Measurements from ENCODE around the gene RNF39. TPM values are rescaled to one million over a fixed set of nuclear protein-coding genes. Genes with fewer than 3 reads are reported as not detected.

Gene RNF39
- polyA plus RNA-seq, 1 donor from 2014 or later, result not detected

- TF ChIP-seq CTCF (IDR thresholded peaks at IDR 0.05; ENCODE audit: poor library complexity, severe bottlenecking) (no peak), POLR2AphosphoS5 (IDR thresholded peaks at IDR 0.05) (no peak), TAF1 (IDR thresholded peaks at IDR 0.05; ENCODE audit: low read depth) (no peak), RAD21 (conservative IDR thresholded peaks at IDR 0.05) (no peak), MXI1 (conservative IDR thresholded peaks at IDR 0.05; ENCODE audit: poor library complexity, severe bottlenecking) (no peak), SMC3 (conservative IDR thresholded peaks at IDR 0.05; ENCODE audit: poor library complexity) (no peak), EP300 (conservative IDR thresholded peaks at IDR 0.05; ENCODE audit: poor library complexity, severe bottlenecking) (no peak), EZH2 (IDR thresholded peaks at IDR 0.05; ENCODE audit: borderline replicate concordance, insufficient read depth, low read length, poor library complexity, severe bottlenecking) (no peak), REST (IDR thresholded peaks at IDR 0.05; ENCODE audit: borderline replicate concordance) (no peak)
- H3K79me2 ChIP-seq (replicated peaks; ENCODE audit: insufficient read depth, low read length), result no peaks in the 10 kb centered on the region
- no peaks in the 10 kb centered on the region for H3F3A ChIP-seq (ENCODE audit: insufficient read depth, low read length, poor library complexity, severe bottlenecking)
- no peak overlapping the region for H2AFZ ChIP-seq (ENCODE audit: low read depth, low read length)
- H3K4me3 ChIP-seq (ENCODE audit: low read length), result no peak overlapping the region
- no peak overlapping the region for H3K9ac ChIP-seq (ENCODE audit: low read length)
- no peaks in the 10 kb centered on the region for H3K27me3 ChIP-seq (ENCODE audit: insufficient read depth, low read depth, low read length)
- H3K9me3 ChIP-seq (ENCODE audit: low read length), result no peaks in the 10 kb centered on the region
- H3K9me2 ChIP-seq (ENCODE audit: insufficient read depth, low read length), result no peaks in the 10 kb centered on the region
- H3K36me3 ChIP-seq (ENCODE audit: insufficient read depth, low read length), result no peaks in the 10 kb centered on the region
- no peak overlapping the region for H3K4me2 ChIP-seq (ENCODE audit: low read length)
- H3K27ac ChIP-seq (ENCODE audit: low read length), result no peak overlapping the region
- H4K20me1 ChIP-seq (ENCODE audit: insufficient read depth), result no peaks in the 10 kb centered on the region
These were observed 30.9 kb downstream of the RNF39 start for GRCh38 chr6:30044630-30045029.

DNA sequence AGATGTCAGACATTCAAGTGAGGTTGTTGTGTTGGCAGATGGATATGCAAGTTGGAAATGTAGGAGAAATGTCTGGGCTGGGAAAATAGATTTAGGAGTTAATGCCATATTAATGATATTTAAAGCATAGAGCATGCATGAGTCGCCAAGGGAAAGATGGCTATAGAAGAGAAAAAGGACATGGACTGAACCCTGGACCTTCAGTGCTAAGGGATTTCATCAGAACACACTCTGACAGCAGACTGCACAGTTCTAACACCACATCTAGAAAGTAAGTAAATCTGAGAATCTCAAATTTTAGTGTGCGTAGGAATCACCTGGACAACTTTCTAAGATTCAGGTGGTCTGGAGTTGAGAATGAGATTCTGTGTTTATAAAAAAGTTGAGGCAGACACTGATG is 31.8 kb downstream of the RNF39 start:
- Histone ChIP-seq H3K27ac (ENCODE audit: low read length) (no peak overlapping the region), H3K9ac (ENCODE audit: low read length) (no peak overlapping the region), H3K79me2 (replicated peaks; ENCODE audit: insufficient read depth, low read length) (no peaks in the 10 kb centered on the region), H4K20me1 (ENCODE audit: insufficient read depth) (no peaks in the 10 kb centered on the region), H3K36me3 (ENCODE audit: insufficient read depth, low read length) (no peaks in the 10 kb centered on the region), H2AFZ (ENCODE audit: low read depth, low read length) (no peak overlapping the region), H3K4me2 (ENCODE audit: low read length) (no peak overlapping the region), H3K9me2 (ENCODE audit: insufficient read depth, low read length) (no peaks in the 10 kb centered on the region), H3F3A (ENCODE audit: insufficient read depth, low read length, poor library complexity, severe bottlenecking) (no peaks in the 10 kb centered on the region), H3K4me3 (ENCODE audit: low read length) (no peak overlapping the region), H3K9me3 (ENCODE audit: low read length) (no peaks in the 10 kb centered on the region), H3K27me3 (ENCODE audit: insufficient read depth, low read depth, low read length) (no peaks in the 10 kb centered on the region)
- TF ChIP-seq POLR2AphosphoS5 (IDR thresholded peaks at IDR 0.05) (no peak), REST (IDR thresholded peaks at IDR 0.05; ENCODE audit: borderline replicate concordance) (no peak), EZH2 (IDR thresholded peaks at IDR 0.05; ENCODE audit: borderline replicate concordance, insufficient read depth, low read length, poor library complexity, severe bottlenecking) (no peak), CTCF (IDR thresholded peaks at IDR 0.05; ENCODE audit: poor library complexity, severe bottlenecking) (no peak), TAF1 (IDR thresholded peaks at IDR 0.05; ENCODE audit: low read depth) (no peak)
